ENCODE results near the gene GAL3ST2.
A peak's percentile ranks its signal among the peaks of the same experiment; 100 is the strongest.
"Not testable (repeated sequence)": the region's sequence is repeated elsewhere in the genome, so short reads cannot be mapped to it uniquely, and the experiment has no call there.

GAL3ST2 gene

DNA sequence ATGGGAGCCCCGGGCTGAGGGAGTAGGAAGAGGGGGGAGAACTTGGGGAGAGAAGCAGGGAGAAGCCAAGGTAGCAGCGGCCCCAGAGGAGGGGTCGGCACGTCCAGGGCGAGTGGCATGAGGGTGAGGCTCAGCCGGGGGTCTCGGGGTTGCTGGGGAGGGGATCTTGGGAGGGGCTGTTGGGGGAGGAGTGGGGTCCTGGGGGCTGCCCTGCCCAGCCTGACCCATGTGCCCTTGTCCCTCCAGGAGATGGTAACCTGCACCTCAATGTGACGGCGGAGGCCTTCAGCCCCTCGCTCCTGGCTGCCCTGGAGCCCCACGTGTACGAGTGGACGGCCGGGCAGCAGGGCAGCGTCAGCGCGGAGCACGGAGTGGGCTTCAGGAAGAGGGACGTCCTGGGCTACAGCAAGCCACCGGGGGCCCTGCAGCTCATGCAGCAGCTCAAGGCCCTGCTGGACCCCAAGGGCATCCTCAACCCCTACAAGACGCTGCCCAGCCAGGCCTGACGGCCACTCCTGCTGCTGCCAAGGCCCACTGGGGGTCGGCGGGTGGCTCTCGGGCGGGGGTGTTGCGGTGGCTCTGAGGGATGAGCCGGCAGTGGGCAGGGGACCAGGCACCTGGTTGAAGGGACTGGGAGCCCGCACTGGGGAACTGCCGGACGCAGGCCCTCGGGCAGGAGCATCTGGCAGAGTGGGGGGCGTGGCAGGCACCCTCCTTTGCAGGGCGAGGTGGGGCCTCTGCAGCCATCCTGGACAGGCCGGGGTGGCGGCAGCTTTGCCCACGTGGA is 9.0 kb upstream of the GAL3ST2 start:
- DNase-seq (ENCODE audit: low read depth in 2 of 3, low spot score in 2 of 3): no peak

- DNase-seq (ENCODE audit: low read depth in 2 of 3, low spot score in 2 of 3): no peak
Observed at GRCh38 chr2:241768251-241768711, 8.3 kb upstream of the GAL3ST2 start.

DNA sequence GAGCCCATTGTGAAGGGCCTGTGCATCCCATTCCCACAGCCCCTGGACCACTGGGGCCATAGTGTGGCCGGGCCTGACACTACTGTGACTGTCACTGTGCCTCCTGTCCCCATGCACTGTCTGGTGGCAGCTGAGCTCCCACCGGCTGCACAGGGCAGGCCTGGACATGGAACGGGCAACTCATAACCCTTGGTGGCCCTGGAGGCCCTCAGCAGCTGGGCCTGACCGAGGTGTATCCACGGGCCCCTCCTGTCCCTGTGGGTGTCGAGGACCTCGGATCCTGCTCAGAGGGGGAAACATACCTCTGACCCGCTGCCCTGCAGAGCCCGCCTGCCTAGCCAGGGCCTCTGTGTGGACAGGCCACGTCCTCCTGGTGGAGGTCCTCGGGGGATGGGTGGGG is 7.8 kb upstream of the GAL3ST2 start:
- no peak for DNase-seq (ENCODE audit: low read depth in 2 of 3, low spot score in 2 of 3)

DNA sequence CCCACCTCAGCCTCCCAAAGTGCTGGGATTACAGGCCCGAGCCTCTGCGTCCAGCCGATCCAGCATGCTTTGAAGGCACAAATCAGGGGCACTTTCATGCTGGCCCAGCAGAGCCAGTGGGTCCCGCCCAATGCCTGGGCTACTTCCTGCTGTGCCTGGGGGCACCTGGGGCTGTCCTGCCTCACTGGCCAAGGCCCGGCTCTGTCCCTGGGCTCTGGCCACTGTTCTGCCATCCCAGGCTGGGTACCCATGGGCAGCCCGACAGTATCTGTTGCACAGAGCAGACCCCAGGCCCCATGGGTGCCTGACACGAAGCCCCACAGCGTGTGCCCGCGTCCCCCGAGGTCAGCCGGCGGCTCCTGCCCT is 6.8 kb upstream of the GAL3ST2 start:
- no peak for DNase-seq (ENCODE audit: low read depth in 2 of 3, low spot score in 2 of 3)

DNA sequence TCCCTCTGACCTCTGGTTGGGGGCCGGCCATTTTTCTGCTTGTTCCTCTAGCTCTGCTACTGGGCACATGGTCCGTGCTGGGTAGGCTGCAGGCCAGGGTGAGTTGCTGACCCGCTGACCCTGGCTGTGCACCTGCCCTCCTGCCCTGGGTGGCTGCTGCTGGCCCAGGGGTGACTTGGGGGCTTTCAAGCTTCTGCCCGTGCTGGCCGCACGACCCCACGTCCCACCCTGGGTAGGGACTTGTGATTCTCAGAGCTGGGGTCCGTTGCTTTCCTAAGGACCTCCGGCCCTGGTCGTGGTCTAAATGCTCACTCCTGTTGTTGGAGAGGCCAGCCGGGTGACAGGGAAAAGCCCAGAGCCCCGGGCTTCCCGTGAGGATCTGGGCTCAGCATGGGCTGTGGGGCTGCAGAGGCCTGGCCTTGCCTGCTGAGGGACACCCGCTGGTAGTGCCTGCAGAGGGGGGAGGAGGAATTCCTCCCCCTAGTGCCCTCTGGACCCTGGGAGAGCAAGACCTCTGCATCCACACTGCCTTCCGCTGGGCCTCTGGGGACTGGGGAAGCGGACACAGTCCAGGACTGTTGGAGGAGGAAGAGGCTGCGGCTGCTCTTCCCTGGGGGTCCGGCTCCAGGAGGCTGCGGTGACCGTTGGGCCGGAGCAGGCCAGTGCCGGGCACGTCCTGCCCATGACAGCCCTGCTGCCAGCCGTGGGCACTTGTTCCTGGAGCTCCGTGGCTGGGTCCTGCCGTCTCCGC is 6.3 kb upstream of the GAL3ST2 start:
- no peak for DNase-seq (ENCODE audit: low read depth in 2 of 3, low spot score in 2 of 3)

- no peak for DNase-seq (ENCODE audit: low read depth in 2 of 3, low spot score in 2 of 3)
Observed at GRCh38 chr2:241770936-241771285, 5.7 kb upstream of the GAL3ST2 start.

DNA sequence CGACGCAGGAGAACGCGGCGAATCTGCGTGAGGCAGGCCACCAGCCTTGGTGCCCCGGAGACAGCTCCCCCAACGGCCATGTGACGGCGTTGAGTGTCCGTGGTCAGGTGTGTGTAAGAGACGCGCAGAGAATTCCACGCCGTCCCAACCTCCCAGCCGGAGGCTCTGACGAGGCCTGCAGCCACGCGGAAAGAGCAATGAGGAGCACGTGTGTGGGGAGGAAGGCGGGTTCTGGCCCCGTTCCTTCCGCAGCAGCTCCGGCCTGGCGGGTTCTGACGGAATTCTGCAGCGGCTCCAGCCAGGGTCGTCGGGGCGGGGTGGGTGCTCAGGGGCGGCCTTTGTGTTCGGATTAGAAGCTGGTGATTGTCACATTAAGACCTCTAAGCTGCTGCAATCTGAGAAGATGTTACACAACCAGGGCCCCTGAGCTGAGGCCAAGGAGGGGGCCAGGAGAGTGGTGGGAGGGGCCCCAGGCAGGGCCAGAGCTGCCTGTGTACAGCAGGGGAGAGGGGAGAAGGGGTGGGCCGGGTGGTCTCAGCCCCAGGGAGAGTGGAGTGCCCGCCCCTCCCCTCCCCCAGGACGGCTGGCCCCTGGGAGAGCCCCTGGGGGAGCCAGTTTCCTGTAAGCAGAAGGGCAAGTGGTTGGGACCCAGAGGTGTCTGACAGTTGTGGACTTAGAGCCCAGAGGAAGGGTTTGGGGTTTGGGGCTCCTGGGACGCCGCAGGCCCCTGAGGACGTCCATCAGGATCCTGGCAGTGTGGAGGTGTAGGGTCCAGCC is 5.1 kb upstream of the GAL3ST2 start:
- no peak for DNase-seq (ENCODE audit: low read depth in 2 of 3, low spot score in 2 of 3)

GRCh38 chr2:241772063-241772499 is 4.5 kb upstream of the GAL3ST2 start:
- no peak for DNase-seq (ENCODE audit: low read depth in 2 of 3, low spot score in 2 of 3)

DNA sequence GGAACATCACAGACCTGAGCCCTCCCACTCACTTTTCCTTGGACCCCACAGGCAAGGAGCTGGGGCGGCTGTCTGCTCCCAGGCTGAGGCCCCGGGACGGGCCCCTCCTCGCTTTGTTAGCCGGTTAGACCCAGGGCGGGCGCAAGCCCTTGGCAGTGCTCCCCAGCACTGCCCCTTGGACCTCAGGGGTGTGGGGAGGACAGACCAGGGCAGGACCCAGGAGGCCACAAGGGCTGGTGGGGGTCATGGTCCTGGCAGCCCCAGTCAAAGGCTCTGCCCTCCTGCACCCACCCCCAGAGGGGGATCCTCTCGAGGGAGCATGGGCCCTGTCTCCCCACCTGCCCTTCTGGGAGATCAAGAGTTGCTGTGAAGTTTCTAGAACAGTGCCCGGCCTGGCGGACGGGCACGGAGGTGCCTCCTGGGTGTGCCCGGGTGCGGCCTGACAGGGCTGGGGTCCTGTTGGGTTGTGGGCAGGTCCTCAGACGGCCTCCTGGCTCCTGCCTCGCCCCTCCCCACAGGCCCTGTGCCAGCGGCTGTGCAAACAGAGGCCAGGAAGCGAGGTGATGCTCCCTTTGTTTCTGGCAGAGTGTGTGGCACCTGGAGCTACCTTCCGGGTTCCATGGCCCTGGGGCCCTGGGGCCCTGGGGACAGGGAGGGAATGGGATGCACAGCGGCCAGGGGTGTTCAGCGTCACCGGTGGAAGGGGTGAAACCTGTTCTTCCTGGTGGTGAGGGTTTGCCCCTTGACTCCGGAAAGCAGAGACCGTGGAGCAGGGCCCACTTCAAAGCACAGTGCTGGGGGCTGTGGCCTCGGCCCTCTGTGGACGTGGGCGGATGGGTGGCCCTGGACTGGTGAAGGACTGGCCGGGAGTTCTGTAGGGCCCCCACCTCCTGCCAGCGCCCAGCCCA is 2.9 kb upstream of the GAL3ST2 start:
- no peak for DNase-seq (ENCODE audit: low read depth in 2 of 3, low spot score in 2 of 3)

DNA sequence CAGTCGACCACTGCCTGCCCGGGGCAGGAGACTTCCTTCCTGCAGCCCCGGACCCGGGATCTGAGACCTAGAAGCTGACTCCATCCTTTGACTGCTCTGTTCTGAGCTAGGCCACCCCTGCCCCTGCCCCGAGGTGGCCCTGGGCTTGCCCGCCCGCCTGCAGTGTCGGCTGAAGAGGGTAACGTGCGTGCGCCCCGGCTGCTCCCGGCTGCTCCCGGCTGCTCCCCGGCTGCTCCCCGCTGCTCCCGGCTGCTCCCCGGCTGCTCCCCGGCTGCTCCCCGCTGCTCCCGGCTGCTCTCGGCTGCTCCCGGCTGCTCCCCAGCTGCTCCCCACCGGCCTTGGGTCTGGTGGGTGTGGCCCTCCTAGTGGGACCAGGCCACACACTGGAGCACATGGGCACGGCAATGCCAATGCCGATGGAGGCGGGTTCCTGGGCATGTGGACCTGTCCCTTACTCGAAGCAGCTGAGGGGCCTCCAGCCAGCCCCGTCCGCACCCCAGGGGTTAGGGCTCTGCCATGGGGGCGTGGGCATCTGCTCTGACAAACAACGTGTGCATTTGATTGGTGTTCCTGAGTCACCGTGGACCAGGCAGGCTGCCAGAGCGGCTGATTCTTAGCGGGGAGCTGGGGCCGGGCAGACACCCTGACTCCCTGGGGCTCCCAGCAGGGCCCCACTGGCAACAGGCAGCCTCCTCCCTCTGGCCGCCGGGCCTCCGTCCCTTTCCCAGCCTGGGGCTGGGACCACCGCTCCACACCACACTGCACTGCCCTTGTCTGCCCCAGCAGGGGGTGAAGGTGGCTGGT is 2.0 kb upstream of the GAL3ST2 start:
- no peak for DNase-seq (ENCODE audit: low read depth in 2 of 3, low spot score in 2 of 3)

- DNase-seq (ENCODE audit: low read depth in 2 of 3, low spot score in 2 of 3): no peak
Observed at GRCh38 chr2:241775223-241776177, 1.1 kb upstream of the GAL3ST2 start.

DNA sequence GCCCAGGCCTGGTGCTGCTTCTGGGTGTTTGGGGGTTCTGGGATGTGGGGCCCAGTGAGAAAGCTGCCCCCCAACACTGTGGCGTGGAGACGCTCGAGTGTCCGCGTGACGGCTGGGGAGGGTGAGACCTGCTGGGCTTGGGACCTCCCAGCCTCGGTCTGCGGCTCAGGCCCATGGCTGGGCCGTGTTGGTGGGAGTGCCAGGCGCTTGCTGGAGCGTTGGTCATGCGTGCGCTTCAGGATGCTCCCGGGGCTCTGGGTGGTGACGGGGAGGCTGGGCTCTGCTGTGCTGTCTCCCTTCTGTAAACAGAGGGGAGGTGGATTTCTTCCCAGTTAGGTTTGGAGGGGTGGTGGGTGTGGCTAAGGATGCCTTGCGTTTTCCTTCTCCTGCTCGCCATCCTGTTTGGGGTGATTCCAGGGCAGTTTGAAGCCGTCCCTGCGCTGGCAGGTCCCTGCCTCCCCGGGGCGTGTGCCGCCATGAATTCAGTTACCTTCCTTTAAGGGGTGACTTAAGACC is 606 bp downstream of the GAL3ST2 start:
- no peak for DNase-seq (ENCODE audit: low read depth in 2 of 3, low spot score in 2 of 3)

DNA sequence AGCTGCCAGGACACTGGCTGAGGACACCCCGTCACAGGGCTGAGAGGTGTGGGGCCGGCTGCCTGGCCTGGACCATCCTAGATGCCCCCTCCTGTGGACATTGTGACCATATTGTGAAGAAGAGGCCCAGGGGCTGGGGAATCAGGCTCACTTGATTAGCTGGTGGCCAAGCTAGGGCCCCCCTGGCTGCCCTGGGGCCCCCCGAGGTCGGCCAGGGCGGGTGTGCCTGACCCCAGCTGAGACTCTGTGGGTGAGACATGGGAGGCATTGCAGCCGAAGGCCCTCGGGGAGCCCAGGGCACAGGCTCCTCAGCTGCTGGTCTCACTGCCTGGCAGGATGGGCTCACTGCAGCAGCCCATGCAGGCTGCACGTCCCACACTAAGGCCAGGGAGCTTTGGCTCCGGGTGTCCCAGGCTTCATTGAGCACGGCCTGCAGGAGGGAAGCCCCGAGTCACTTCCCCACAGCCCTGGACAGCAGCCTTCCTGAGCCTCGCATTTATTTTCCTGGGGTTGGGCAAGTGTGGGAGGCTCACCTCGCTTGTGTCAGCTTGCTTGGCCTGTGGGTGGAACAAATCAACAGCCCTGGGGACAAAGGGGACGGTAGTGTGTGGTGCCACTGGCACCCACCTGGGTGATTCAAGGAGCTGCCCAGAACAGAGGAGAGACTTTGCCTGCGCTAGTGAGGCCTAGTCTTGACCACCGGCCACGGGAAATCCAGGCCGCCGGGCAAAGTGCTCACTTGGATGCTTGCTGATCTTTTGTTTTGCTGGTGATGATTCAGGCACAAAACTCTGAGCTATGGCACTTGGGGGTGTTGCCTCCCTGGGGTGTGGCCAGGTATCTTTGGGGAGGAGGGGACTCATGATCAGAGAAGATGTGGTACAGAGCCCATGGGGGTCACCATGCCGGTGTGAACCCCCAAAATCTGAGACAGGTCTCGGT is 1.3 kb downstream of the GAL3ST2 start:
- DNase-seq (ENCODE audit: low read depth in 2 of 3, low spot score in 2 of 3): no peak

- DNase-seq (ENCODE audit: low read depth in 2 of 3, low spot score in 2 of 3): no peak
Observed at GRCh38 chr2:241780939-241781569, 4.4 kb downstream of the GAL3ST2 start.

GRCh38 chr2:241782053-241782452 is 5.4 kb downstream of the GAL3ST2 start:
- DNase-seq (ENCODE audit: low read depth in 2 of 3, low spot score in 2 of 3): not testable (repeated sequence)

GRCh38 chr2:241788135-241788534 is 11.5 kb downstream of the GAL3ST2 start:
- no peak for DNase-seq (ENCODE audit: low read depth in 2 of 3, low spot score in 2 of 3)

DNA sequence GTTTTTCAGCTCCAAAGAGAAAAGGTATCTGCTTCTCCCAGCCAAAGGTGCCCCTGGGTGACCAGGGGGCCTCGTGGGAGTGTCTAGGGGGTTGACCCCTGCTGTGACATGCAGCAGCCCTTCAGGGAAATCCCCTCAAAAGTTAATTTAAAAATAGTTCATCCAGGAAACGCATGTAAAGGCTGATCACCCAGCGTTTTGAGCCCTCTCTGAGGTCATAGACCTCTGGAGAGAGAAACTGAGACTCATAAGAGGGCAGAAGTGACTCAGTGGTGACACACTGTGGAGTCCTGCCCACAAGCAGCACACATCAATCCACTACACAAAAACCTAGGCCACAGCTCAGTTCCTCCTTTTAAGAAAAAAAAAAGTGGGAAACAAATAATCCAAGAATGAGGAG is 11.9 kb downstream of the GAL3ST2 start:
- peak in 1 of 3 experiments; percentile 23 for DNase-seq (ENCODE audit: low read depth in 2 of 3, low spot score in 2 of 3)
